Measurements from ENCODE around the gene UPP1. TPM values are rescaled to one million over a fixed set of nuclear protein-coding genes. Genes with fewer than 3 reads are reported as not detected.

The UPP1 gene
- total and polyA plus RNA-seq, 2 of the 13 experiments (the other 11 are each of a cell fraction or from before 2014, with no cell fraction given), result 5.7 to 9.8 TPM

DNA sequence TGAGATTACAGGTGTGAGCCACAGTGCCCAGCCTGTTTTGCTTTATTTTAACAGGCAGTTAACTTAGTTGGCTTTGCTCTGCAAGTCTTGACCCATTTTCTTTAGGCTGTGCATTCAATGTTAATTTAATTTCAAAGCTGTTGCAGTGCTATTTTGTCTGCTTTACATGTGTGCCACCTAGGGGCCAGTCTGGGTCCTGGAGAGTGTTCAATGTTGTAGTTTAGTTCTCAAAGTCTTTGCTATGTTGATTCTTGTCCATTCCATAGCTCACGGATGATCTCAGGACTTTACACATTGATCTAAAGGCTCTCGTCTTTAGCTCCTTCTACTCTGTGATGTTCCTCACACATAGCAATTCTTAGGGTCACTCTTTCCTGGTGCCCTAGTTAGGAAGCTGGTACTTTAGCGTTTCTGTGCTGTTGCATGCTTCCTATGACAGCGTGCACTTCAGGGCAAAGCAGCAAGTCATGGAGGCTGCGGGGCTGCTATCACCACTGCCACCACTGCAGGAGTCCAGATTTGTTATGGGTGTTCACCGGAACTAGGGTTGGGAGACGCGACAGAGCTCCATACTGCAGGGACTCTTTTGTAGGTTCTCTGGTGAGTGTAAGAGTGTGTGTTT, 65.8 kb downstream of the UPP1 start (continued):
- no peak for TF ChIP-seq ZBTB40 (IDR thresholded peaks at IDR 0.05)
- TF ChIP-seq ZBTB40 (CRISPR knock-in tag; IDR thresholded peaks at IDR 0.05), result no peak
- TF ChIP-seq U2AF2 (IDR thresholded peaks at IDR 0.05; ENCODE audit: low read depth, low read length), result no peak
- no peak for TF ChIP-seq ZNF34 (CRISPR knock-in tag; IDR thresholded peaks at IDR 0.05; ENCODE audit: borderline replicate concordance)
- TF ChIP-seq, protein P1, sequence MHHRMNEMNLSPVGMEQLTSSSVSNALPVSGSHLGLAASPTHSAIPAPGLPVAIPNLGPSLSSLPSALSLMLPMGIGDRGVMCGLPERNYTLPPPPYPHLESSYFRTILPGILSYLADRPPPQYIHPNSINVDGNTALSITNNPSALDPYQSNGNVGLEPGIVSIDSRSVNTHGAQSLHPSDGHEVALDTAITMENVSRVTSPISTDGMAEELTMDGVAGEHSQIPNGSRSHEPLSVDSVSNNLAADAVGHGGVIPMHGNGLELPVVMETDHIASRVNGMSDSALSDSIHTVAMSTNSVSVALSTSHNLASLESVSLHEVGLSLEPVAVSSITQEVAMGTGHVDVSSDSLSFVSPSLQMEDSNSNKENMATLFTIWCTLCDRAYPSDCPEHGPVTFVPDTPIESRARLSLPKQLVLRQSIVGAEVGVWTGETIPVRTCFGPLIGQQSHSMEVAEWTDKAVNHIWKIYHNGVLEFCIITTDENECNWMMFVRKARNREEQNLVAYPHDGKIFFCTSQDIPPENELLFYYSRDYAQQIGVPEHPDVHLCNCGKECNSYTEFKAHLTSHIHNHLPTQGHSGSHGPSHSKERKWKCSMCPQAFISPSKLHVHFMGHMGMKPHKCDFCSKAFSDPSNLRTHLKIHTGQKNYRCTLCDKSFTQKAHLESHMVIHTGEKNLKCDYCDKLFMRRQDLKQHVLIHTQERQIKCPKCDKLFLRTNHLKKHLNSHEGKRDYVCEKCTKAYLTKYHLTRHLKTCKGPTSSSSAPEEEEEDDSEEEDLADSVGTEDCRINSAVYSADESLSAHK (CRISPR knock-in tag; IDR thresholded peaks at IDR 0.05; ENCODE audit: borderline replicate concordance), result no peak
- no peak for TF ChIP-seq ZNF746 (CRISPR knock-in tag; IDR thresholded peaks at IDR 0.05)
- TF ChIP-seq ZNF670 (CRISPR knock-in tag; IDR thresholded peaks at IDR 0.05; ENCODE audit: borderline replicate concordance), result no peak
- TF ChIP-seq GABPA (IDR thresholded peaks at IDR 0.05; ENCODE audit: low read depth, low read length), result no peak
- 0 out of 2 replicates have a peak, but pooled peaks have one; percentile 18 for TF ChIP-seq GABPA (CRISPR knock-in tag; IDR thresholded peaks at IDR 0.05; ENCODE audit: low read depth)
- TF ChIP-seq, protein P2, sequence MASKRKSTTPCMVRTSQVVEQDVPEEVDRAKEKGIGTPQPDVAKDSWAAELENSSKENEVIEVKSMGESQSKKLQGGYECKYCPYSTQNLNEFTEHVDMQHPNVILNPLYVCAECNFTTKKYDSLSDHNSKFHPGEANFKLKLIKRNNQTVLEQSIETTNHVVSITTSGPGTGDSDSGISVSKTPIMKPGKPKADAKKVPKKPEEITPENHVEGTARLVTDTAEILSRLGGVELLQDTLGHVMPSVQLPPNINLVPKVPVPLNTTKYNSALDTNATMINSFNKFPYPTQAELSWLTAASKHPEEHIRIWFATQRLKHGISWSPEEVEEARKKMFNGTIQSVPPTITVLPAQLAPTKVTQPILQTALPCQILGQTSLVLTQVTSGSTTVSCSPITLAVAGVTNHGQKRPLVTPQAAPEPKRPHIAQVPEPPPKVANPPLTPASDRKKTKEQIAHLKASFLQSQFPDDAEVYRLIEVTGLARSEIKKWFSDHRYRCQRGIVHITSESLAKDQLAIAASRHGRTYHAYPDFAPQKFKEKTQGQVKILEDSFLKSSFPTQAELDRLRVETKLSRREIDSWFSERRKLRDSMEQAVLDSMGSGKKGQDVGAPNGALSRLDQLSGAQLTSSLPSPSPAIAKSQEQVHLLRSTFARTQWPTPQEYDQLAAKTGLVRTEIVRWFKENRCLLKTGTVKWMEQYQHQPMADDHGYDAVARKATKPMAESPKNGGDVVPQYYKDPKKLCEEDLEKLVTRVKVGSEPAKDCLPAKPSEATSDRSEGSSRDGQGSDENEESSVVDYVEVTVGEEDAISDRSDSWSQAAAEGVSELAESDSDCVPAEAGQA (IDR thresholded peaks at IDR 0.05; ENCODE audit: low read depth), result no peak
- TF ChIP-seq, protein P2 (CRISPR knock-in tag; IDR thresholded peaks at IDR 0.05; ENCODE audit: borderline replicate concordance), result no peak
- no peak for TF ChIP-seq MBNL3 (CRISPR knock-in tag; conservative IDR thresholded peaks at IDR 0.05)

All from HepG2 (cell line).